ENCODE results near the gene DSCAML1. TPM values are rescaled to one million over a fixed set of nuclear protein-coding genes. Genes with fewer than 3 reads are reported as not detected.

Gene DSCAML1
- total RNA-seq, 1 experiment from 2014 or later, result not detected

DNA sequence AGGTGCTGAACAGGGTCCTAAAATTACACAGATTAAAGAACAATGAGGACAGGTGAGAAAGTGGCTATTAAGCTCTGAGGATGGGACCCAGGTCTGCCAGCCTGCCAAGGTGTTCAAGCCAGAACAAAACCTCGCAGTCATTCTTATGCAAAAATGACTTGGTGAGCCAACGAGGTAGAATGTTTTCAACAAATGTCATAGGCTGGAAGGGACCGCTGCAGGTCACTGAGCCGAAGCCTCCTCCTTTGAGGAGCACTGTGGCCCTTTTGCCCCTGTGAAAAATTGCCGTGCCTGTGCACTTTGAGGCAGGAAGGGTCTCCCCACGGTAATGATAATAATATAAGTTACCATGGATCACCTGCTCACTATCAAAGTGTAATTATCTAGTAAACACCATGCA lies 216.2 kb downstream of the DSCAML1 start:
- Histone ChIP-seq H3K79me2 (ENCODE audit: insufficient read depth, low read length) (no peaks in the 10 kb centered on the region), H3K36me3 (ENCODE audit: control insufficient read depth in 1 of 2, insufficient read depth in 2 of 2, low read length in 2 of 2) (no peaks in the 10 kb centered on the region), H3K4me3 (replicated peaks in 1 of 2; ENCODE audit: low read depth in 1 of 2, low read length in 2 of 2) (no peak overlapping the region), H3K27ac (ENCODE audit: low read depth, low read length) (no peak overlapping the region), H3K4me1 (ENCODE audit: control insufficient read depth in 1 of 2, insufficient read depth in 2 of 2, low read length in 2 of 2) (no peaks in the 10 kb centered on the region), H3K9me3 (ENCODE audit: control insufficient read depth in 1 of 2, insufficient read depth in 1 of 2, low read depth in 1 of 2, low read length in 2 of 2) (no peaks in the 10 kb centered on the region), H3K27me3 (ENCODE audit: insufficient read depth, low read length) (peaks cover 51% of the 10 kb centered on the region), H2AFZ (ENCODE audit: low read depth, low read length, poor library complexity, severe bottlenecking) (no peak overlapping the region), H3K9ac (ENCODE audit: low read length) (no peak overlapping the region), H4K20me1 (ENCODE audit: insufficient read depth) (no peaks in the 10 kb centered on the region), H3K4me2 (ENCODE audit: low read length) (no peak overlapping the region), H3K9me2 (ENCODE audit: insufficient read depth) (no peaks in the 10 kb centered on the region)
- TF ChIP-seq FOSL1 (IDR thresholded peaks at IDR 0.05; ENCODE audit: low read depth), result no peak
- TF ChIP-seq ELF1 (IDR thresholded peaks at IDR 0.05; ENCODE audit: borderline replicate concordance, low read depth), result no peak
- TF ChIP-seq SIN3A (IDR thresholded peaks at IDR 0.05; ENCODE audit: low read depth), result no peak
- TF ChIP-seq ZFX (IDR thresholded peaks at IDR 0.05), result no peak
- no peak for TF ChIP-seq RAD21 (IDR thresholded peaks at IDR 0.05; ENCODE audit: low read depth)
- TF ChIP-seq, protein P1, sequence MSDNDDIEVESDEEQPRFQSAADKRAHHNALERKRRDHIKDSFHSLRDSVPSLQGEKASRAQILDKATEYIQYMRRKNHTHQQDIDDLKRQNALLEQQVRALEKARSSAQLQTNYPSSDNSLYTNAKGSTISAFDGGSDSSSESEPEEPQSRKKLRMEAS (IDR thresholded peaks at IDR 0.05), result no peak
- no peak for TF ChIP-seq EGR1 (IDR thresholded peaks at IDR 0.05; ENCODE audit: low read depth)
- no peak for TF ChIP-seq EZH2phosphoT487 (IDR thresholded peaks at IDR 0.05; ENCODE audit: borderline replicate concordance)
- no peak for TF ChIP-seq JUND (IDR thresholded peaks at IDR 0.05)
- TF ChIP-seq SRF (IDR thresholded peaks at IDR 0.05; ENCODE audit: low read depth), result no peak
- TF ChIP-seq, protein P2, sequence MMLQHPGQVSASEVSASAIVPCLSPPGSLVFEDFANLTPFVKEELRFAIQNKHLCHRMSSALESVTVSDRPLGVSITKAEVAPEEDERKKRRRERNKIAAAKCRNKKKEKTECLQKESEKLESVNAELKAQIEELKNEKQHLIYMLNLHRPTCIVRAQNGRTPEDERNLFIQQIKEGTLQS (IDR thresholded peaks at IDR 0.05), result no peak
- TF ChIP-seq, protein P3, sequence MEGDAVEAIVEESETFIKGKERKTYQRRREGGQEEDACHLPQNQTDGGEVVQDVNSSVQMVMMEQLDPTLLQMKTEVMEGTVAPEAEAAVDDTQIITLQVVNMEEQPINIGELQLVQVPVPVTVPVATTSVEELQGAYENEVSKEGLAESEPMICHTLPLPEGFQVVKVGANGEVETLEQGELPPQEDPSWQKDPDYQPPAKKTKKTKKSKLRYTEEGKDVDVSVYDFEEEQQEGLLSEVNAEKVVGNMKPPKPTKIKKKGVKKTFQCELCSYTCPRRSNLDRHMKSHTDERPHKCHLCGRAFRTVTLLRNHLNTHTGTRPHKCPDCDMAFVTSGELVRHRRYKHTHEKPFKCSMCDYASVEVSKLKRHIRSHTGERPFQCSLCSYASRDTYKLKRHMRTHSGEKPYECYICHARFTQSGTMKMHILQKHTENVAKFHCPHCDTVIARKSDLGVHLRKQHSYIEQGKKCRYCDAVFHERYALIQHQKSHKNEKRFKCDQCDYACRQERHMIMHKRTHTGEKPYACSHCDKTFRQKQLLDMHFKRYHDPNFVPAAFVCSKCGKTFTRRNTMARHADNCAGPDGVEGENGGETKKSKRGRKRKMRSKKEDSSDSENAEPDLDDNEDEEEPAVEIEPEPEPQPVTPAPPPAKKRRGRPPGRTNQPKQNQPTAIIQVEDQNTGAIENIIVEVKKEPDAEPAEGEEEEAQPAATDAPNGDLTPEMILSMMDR (IDR thresholded peaks at IDR 0.05 in 2 of 3, conservative IDR thresholded peaks at IDR 0.05 in 1 of 3; ENCODE audit: borderline replicate concordance in 1 of 3, insufficient read depth in 1 of 3, low read depth in 2 of 3, low read length in 2 of 3), result no peak
- no peak for TF ChIP-seq POLR2A (IDR thresholded peaks at IDR 0.05; ENCODE audit: borderline replicate concordance, extremely low read depth, insufficient read depth, insufficient read length)
- TF ChIP-seq EZH2 (IDR thresholded peaks at IDR 0.05), result no peak
- TF ChIP-seq, protein P4, sequence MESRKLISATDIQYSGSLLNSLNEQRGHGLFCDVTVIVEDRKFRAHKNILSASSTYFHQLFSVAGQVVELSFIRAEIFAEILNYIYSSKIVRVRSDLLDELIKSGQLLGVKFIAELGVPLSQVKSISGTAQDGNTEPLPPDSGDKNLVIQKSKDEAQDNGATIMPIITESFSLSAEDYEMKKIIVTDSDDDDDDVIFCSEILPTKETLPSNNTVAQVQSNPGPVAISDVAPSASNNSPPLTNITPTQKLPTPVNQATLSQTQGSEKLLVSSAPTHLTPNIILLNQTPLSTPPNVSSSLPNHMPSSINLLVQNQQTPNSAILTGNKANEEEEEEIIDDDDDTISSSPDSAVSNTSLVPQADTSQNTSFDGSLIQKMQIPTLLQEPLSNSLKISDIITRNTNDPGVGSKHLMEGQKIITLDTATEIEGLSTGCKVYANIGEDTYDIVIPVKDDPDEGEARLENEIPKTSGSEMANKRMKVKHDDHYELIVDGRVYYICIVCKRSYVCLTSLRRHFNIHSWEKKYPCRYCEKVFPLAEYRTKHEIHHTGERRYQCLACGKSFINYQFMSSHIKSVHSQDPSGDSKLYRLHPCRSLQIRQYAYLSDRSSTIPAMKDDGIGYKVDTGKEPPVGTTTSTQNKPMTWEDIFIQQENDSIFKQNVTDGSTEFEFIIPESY (IDR thresholded peaks at IDR 0.05; ENCODE audit: extremely low read depth, insufficient replicate concordance, low read length), result no peak
- TF ChIP-seq YY1 (IDR thresholded peaks at IDR 0.05; ENCODE audit: extremely low read depth, insufficient replicate concordance, low read depth, low read length), result no peak
- ATAC-seq (no peak), DNase-seq (ENCODE audit: low read depth, low spot score) (no peak)
- no TSS peak for BruUV-seq (replicated peaks)
- CTCF ChIA-PET, result no interaction called here
- POLR2A ChIA-PET, result no interaction called here
- RAD21 ChIA-PET (ENCODE audit: low non-redundant PET in 1 of 2, low total read pairs in 2 of 2, uncharacterized antibody in 2 of 2, unreplicated experiment in 2 of 2), result no interaction called here
- intact Hi-C loops (cut with micrococcal nuclease), result no loop called here

All from HCT116 (cell line).